Kidney glomerular epithelial cell (primary cell): ENCODE data around the gene NOS1AP.
"Not testable (repeated sequence)": the region's sequence is repeated elsewhere in the genome, so short reads cannot be mapped to it uniquely, and the experiment has no call there.

Experiments
- DNase-seq: peaks from one replicate; lab custom pipeline; 2025; lab: John Stamatoyannopoulos, UW

NOS1AP gene

GRCh38 chr1:162335126-162335525 is 265.6 kb downstream of the NOS1AP start:
- DNase-seq = no peak

GRCh38 chr1:162336621-162337285 is 267.3 kb downstream of the NOS1AP start:
- DNase-seq = no peak

- no peak for DNase-seq
Measured at GRCh38 chr1:162342452-162342983, 273.0 kb downstream of the NOS1AP start.

- DNase-seq = no peak
Measured at GRCh38 chr1:162343470-162343869, 274.0 kb downstream of the NOS1AP start.

- DNase-seq = no peak
Measured at GRCh38 chr1:162347281-162347680, 277.8 kb downstream of the NOS1AP start.

GRCh38 chr1:162349635-162350330 is 280.3 kb downstream of the NOS1AP start:
- DNase-seq = peak; percentile 95

GRCh38 chr1:162351246-162351842 is 281.9 kb downstream of the NOS1AP start:
- no peak for DNase-seq

- DNase-seq = not testable (repeated sequence)
Measured at GRCh38 chr1:162351874-162352273, 282.4 kb downstream of the NOS1AP start.

GRCh38 chr1:162353078-162353477 is 283.6 kb downstream of the NOS1AP start:
- no peak for DNase-seq

GRCh38 chr1:162353702-162354101 is 284.2 kb downstream of the NOS1AP start:
- DNase-seq = no peak

GRCh38 chr1:162357681-162358266 is 288.3 kb downstream of the NOS1AP start:
- DNase-seq = no peak

GRCh38 chr1:162358928-162359327 is 289.4 kb downstream of the NOS1AP start:
- DNase-seq = no peak

GRCh38 chr1:162359523-162360236 is 290.2 kb downstream of the NOS1AP start:
- no peak for DNase-seq

GRCh38 chr1:162360237-162360873 is 290.9 kb downstream of the NOS1AP start:
- no peak for DNase-seq

GRCh38 chr1:162360874-162361260 is 291.4 kb downstream of the NOS1AP start:
- no peak for DNase-seq

- no peak for DNase-seq
Measured at GRCh38 chr1:162361349-162361748, 291.9 kb downstream of the NOS1AP start.

GRCh38 chr1:162363823-162364222 is 294.3 kb downstream of the NOS1AP start:
- no peak for DNase-seq

- DNase-seq = no peak
Measured at GRCh38 chr1:162364498-162364897, 295.0 kb downstream of the NOS1AP start.

- DNase-seq = no peak
Measured at GRCh38 chr1:162365284-162366020, 296.0 kb downstream of the NOS1AP start.

GRCh38 chr1:162366149-162366548 is 296.7 kb downstream of the NOS1AP start:
- no peak for DNase-seq

- no peak for DNase-seq
Measured at GRCh38 chr1:162366671-162367070, 297.2 kb downstream of the NOS1AP start.
